ENCODE data around the gene CCN6.

Gene CCN6

DNA sequence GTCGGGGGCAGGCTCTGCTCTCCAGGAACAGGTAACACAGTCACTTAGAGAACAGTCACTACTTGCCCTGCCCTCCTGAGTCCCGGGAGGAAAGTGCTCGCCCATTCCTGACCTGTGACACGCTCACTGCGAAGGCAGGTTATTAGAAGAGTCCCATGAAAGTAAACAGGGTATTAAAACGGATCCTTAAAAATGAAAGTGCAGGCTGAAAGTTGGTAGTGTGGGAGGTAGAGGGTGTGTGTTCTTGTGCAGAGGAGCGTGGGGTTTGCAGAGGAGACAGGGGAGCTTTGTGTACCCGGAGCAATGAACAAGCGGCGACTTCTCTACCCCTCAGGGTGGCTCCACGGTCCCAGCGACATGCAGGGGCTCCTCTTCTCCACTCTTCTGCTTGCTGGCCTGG, at the start of gene CCN6:
CCN6 (plus strand) TSS at position 104 of the 400 bp plus-strand sequence; CDS start at position 358, 254 bp downstream.
- Histone ChIP-seq H3K36me3 (ENCODE audit: insufficient read depth, low read length) (no peaks in the 10 kb centered on the region), H3K9me3 (ENCODE audit: control insufficient read depth, insufficient read depth, low read length) (no peaks in the 10 kb centered on the region), H3K9ac (ENCODE audit: low read depth, low read length) (no peak within 1 kb of the TSS), H3K4me1 (ENCODE audit: insufficient read depth, low read length) (no peaks in the 10 kb centered on the region)

GRCh38 chr6:112004201-112005012, 49.5 kb upstream of the CCN6 start:
- Histone ChIP-seq H3K4me1 (ENCODE audit: insufficient read depth, low read length) (no peaks in the 10 kb centered on the region), H3K9me3 (ENCODE audit: control insufficient read depth, insufficient read depth, low read length) (no peaks in the 10 kb centered on the region), H3K36me3 (ENCODE audit: insufficient read depth, low read length) (no peaks in the 10 kb centered on the region), H3K9ac (ENCODE audit: low read depth, low read length) (no peak overlapping the region)

DNA sequence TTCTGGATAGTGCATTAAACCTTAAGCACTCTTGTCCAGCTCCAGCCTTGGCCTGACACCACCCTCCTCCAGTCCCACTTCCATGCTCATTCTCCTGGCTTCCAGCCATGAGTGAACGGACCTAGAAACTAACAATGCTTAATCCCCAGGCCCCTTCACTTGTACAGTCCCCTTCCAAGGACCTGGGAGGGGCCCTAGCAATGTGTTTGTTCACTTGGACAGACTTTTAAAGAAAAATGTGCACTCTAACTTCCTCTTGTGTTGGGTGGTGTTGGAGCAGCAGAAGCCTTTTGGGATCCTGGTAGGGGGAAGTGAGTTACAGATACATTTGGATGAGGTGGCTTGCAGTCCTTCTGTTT, 48.9 kb upstream of the CCN6 start:
- no peak overlapping the region for H3K9ac ChIP-seq (ENCODE audit: low read depth, low read length)
- H3K36me3 ChIP-seq (ENCODE audit: insufficient read depth, low read length), result no peaks in the 10 kb centered on the region
- H3K4me1 ChIP-seq (ENCODE audit: insufficient read depth, low read length), result no peaks in the 10 kb centered on the region
- H3K9me3 ChIP-seq (ENCODE audit: control insufficient read depth, insufficient read depth, low read length), result no peaks in the 10 kb centered on the region

- Histone ChIP-seq H3K36me3 (ENCODE audit: insufficient read depth, low read length) (no peaks in the 10 kb centered on the region), H3K9me3 (ENCODE audit: control insufficient read depth, insufficient read depth, low read length) (no peaks in the 10 kb centered on the region), H3K4me1 (ENCODE audit: insufficient read depth, low read length) (no peaks in the 10 kb centered on the region), H3K9ac (ENCODE audit: low read depth, low read length) (no peak overlapping the region)
Observed at GRCh38 chr6:112007254-112007653, 46.6 kb upstream of the CCN6 start.

GRCh38 chr6:112007805-112008204, 46.1 kb upstream of the CCN6 start:
- no peaks in the 10 kb centered on the region for H3K36me3 ChIP-seq (ENCODE audit: insufficient read depth, low read length)
- H3K9me3 ChIP-seq (ENCODE audit: control insufficient read depth, insufficient read depth, low read length), result no peaks in the 10 kb centered on the region
- H3K4me1 ChIP-seq (ENCODE audit: insufficient read depth, low read length), result no peaks in the 10 kb centered on the region
- no peak overlapping the region for H3K9ac ChIP-seq (ENCODE audit: low read depth, low read length)

DNA sequence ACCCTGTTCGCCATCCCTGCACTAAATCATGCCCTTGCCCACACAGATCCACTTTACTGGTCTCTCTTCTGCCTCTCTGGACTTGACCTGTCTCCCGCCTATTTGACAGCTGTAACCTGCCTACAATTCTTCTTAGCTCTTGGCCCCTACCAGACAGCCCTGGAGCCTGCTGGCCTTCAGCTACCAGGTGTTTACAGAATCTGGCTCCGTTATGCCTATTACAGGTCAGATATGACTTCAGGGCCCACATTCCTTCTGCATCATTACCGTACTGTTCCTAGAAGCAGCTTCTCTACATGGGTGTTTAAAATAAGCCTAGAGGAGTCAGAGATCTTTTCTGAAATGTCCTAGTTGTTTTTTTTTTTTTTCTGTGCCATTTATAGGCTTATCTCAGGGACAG, 45.4 kb upstream of the CCN6 start:
- no peaks in the 10 kb centered on the region for H3K4me1 ChIP-seq (ENCODE audit: insufficient read depth, low read length)
- no peaks in the 10 kb centered on the region for H3K36me3 ChIP-seq (ENCODE audit: insufficient read depth, low read length)
- H3K9ac ChIP-seq (ENCODE audit: low read depth, low read length), result no peak overlapping the region
- no peaks in the 10 kb centered on the region for H3K9me3 ChIP-seq (ENCODE audit: control insufficient read depth, insufficient read depth, low read length)

DNA sequence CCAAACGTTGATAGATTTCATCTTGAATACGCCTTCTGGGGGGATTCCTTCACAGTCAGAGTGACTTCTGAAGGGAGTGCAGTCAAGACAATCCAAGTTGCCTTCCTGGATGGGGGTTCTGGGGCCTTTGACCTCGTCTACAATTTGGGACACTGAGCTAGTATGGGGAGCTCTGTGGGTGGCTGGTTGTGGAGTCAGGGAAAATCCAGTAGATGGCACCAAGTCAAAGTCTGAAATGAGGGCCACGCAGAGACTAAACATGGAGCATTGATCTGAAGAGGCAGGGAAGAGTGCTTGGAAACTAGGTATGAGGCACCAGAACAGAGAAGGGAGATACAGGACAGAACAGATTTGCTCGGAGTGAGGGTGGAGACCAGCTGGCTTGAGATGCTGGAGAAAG, 43.6 kb upstream of the CCN6 start:
- Histone ChIP-seq H3K9me3 (ENCODE audit: control insufficient read depth, insufficient read depth, low read length) (no peaks in the 10 kb centered on the region), H3K9ac (ENCODE audit: low read depth, low read length) (no peak overlapping the region), H3K4me1 (ENCODE audit: insufficient read depth, low read length) (no peaks in the 10 kb centered on the region), H3K36me3 (ENCODE audit: insufficient read depth, low read length) (no peaks in the 10 kb centered on the region)

- Histone ChIP-seq H3K9me3 (ENCODE audit: control insufficient read depth, insufficient read depth, low read length) (no peaks in the 10 kb centered on the region), H3K9ac (ENCODE audit: low read depth, low read length) (no peak overlapping the region), H3K4me1 (ENCODE audit: insufficient read depth, low read length) (no peaks in the 10 kb centered on the region), H3K36me3 (ENCODE audit: insufficient read depth, low read length) (no peaks in the 10 kb centered on the region)
Observed at GRCh38 chr6:112013051-112013450, 40.9 kb upstream of the CCN6 start.

DNA sequence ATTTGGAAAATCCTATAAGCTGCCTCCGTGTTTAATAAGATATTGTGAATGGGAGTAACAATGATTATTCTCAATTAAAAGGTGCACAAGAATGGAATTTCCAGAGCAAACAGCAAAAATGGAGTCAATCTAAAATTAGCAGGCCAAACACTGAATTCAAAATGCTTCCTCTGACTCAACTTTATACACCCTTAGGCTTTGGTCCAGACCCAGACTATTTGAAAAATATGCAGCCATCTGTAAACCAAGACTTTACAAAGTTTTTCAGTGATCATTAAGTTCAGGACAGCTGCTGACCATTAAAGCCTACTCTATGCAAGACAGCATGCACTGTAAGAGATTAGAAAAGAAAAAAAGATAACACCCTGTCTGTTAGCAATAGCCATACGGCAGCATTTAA, 39.4 kb upstream of the CCN6 start:
- Histone ChIP-seq H3K9me3 (ENCODE audit: control insufficient read depth, insufficient read depth, low read length) (no peaks in the 10 kb centered on the region), H3K9ac (ENCODE audit: low read depth, low read length) (no peak overlapping the region), H3K36me3 (ENCODE audit: insufficient read depth, low read length) (no peaks in the 10 kb centered on the region), H3K4me1 (ENCODE audit: insufficient read depth, low read length) (no peaks in the 10 kb centered on the region)

- Histone ChIP-seq H3K9ac (ENCODE audit: low read depth, low read length) (no peak overlapping the region), H3K36me3 (ENCODE audit: insufficient read depth, low read length) (no peaks in the 10 kb centered on the region), H3K4me1 (ENCODE audit: insufficient read depth, low read length) (no peaks in the 10 kb centered on the region), H3K9me3 (ENCODE audit: control insufficient read depth, insufficient read depth, low read length) (no peaks in the 10 kb centered on the region)
Observed at GRCh38 chr6:112015725-112016124, 38.2 kb upstream of the CCN6 start.

DNA sequence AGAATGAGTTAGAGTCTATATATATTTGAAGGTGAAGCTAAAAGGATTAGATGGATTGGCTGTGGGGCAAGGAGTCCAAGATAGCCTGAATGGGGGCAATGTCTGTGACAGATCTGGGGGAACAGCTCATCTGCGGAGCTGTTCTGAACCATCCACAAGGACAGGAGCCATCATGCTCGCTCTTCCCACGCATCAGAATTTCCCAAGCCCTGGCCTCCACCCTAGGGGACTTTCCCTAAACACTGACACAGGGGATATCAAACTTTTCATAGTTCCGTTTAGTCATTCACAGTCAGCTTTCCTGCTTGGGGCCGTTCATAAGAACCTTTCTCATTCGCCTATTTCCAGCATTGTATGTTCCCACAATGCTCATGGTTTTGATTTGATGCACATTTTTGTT, 37.6 kb upstream of the CCN6 start:
- no peaks in the 10 kb centered on the region for H3K36me3 ChIP-seq (ENCODE audit: insufficient read depth, low read length)
- H3K9ac ChIP-seq (ENCODE audit: low read depth, low read length), result no peak overlapping the region
- no peaks in the 10 kb centered on the region for H3K9me3 ChIP-seq (ENCODE audit: control insufficient read depth, insufficient read depth, low read length)
- H3K4me1 ChIP-seq (ENCODE audit: insufficient read depth, low read length), result no peaks in the 10 kb centered on the region

DNA sequence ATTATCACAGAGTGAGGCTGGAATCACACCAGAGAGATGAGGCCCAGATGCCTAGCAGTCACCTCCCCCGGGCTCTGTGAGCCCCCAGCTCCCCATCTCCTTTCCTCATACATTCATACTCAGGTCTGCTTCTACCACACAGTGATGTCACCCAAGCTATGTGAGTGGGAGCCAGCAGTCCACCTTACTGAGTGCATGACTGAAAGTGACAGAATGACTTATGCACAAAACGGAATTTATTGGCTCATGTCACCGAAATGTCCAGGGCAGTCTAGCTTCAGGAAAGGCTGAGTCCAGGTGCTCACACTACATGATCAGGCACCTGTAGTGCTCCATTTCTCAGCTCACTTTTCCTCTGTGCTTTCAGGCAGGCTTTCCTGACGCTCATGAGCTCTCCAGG, 36.7 kb upstream of the CCN6 start:
- no peak overlapping the region for H3K9ac ChIP-seq (ENCODE audit: low read depth, low read length)
- no peaks in the 10 kb centered on the region for H3K9me3 ChIP-seq (ENCODE audit: control insufficient read depth, insufficient read depth, low read length)
- no peaks in the 10 kb centered on the region for H3K36me3 ChIP-seq (ENCODE audit: insufficient read depth, low read length)
- no peaks in the 10 kb centered on the region for H3K4me1 ChIP-seq (ENCODE audit: insufficient read depth, low read length)

DNA sequence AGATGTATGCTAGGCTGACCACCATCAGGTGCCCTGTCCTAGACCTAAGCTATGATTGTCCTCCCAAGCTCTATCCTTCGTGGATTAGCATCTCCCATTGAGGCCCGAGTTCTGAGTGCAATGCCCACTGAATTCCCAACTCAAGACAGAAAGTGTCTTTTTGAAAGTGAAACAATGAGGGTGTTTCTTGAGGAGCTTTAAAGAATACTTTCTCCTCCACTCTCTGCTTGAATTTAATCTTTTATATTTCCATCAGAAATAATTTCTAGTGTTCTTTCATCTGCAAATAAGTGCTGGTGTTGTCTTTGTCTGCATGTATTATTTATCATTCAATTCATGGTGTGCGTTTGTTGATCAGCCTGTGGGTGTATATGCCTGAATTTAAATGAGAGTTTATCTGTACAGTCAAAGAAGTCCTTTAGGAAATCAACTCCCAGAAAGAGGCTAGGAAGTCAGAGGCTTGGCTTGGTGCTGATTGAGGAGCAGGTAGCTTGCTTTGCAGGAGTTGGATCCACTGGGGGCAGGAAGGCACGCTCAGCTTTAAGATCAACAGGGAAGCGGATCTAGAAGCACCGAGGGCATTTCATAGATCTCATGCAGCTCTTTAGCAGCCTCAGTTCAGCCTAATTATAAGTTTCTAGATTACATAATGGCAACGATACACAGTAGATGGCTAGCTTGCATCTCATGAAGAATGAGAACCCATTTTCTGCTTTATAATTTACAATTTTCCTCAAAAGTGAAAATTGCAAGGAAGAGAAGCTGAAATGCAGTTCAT, 36.0 kb upstream of the CCN6 start:
- H3K9ac ChIP-seq (ENCODE audit: low read depth, low read length), result no peak overlapping the region
- no peaks in the 10 kb centered on the region for H3K9me3 ChIP-seq (ENCODE audit: control insufficient read depth, insufficient read depth, low read length)
- no peaks in the 10 kb centered on the region for H3K4me1 ChIP-seq (ENCODE audit: insufficient read depth, low read length)
- no peaks in the 10 kb centered on the region for H3K36me3 ChIP-seq (ENCODE audit: insufficient read depth, low read length)

GRCh38 chr6:112018619-112019416, 35.1 kb upstream of the CCN6 start:
- no peaks in the 10 kb centered on the region for H3K9me3 ChIP-seq (ENCODE audit: control insufficient read depth, insufficient read depth, low read length)
- no peaks in the 10 kb centered on the region for H3K4me1 ChIP-seq (ENCODE audit: insufficient read depth, low read length)
- H3K36me3 ChIP-seq (ENCODE audit: insufficient read depth, low read length), result no peaks in the 10 kb centered on the region
- no peak overlapping the region for H3K9ac ChIP-seq (ENCODE audit: low read depth, low read length)
